WTC11 (cell line): Measurements from ENCODE around the gene ZEB1. TPM values are rescaled to one million over a fixed set of nuclear protein-coding genes. Genes with fewer than 3 reads are reported as not detected.

ENCODE experiments used
- ATAC-seq: fragments of 200-7000 bp; cut with Tn5 transposase; 2 replicates; pipeline ENCODE4 v1.10.0; 2021; ENCODE audit warnings: mild to moderate bottlenecking, moderate library complexity
- CTCF ChIA-PET: fragments of 300-600 bp; sonication (Branson Sonifier 250); formaldehyde crosslinking; loops from one replicate; lab custom pipeline; 2021; ENCODE audit warnings: antibody characterized with exemption; lab: Charles Lee
- POLR2A ChIA-PET: fragments of 350-600 bp; sonication (Branson Sonifier 250); formaldehyde crosslinking; loops from one replicate; lab custom pipeline; 2021; ENCODE audit warnings: antibody characterized with exemption; lab: Charles Lee
- DNase-seq: peaks from one replicate; pipeline ENCODE4 v3.0.0; 2021; ENCODE audit warnings: low spot score
- H3K27ac Mint-ChIP-seq: 2 replicates; pipeline ENCODE4 v1.8.0; 2021; ENCODE audit warnings: mixed read lengths
- H3K27me3 Mint-ChIP-seq: 2 replicates; pipeline ENCODE4 v1.8.0; 2021; ENCODE audit warnings: low read depth, mild to moderate bottlenecking, moderate library complexity, mixed read lengths
- H3K36me3 Mint-ChIP-seq: 2 replicates; pipeline ENCODE4 v1.8.0; 2021; ENCODE audit warnings: mixed read lengths
- H3K4me1 Mint-ChIP-seq: 2 replicates; pipeline ENCODE4 v1.8.0; 2022; ENCODE audit warnings: mixed read lengths
- H3K4me3 Mint-ChIP-seq: 2 replicates; pipeline ENCODE4 v1.8.0; 2021; ENCODE audit warnings: mild to moderate bottlenecking, moderate library complexity, mixed read lengths
- H3K9me3 Mint-ChIP-seq: 2 replicates; pipeline ENCODE4 v1.8.0; 2021; ENCODE audit warnings: mixed read lengths
- ATF1 ChIP-seq: sonication (generic); formaldehyde crosslinking; IDR thresholded peaks from 2 replicates; pipeline ENCODE4 v1.8.1; 2023; ENCODE audit warnings: mild to moderate bottlenecking, moderate library complexity, missing genetic modification reagents
- CREM ChIP-seq: sonication (generic); formaldehyde crosslinking; IDR thresholded peaks from 2 replicates; pipeline ENCODE4 v1.8.1; 2022; ENCODE audit warnings: mild to moderate bottlenecking, missing genetic modification reagents, moderate library complexity
- EMX1 ChIP-seq: fragments of 250-450 bp; sonication (Bioruptor Pico); IDR thresholded peaks from 2 replicates; pipeline ENCODE4 v1.8.0; 2021; ENCODE audit warnings: mild to moderate bottlenecking
- FOXK1 ChIP-seq: sonication (generic); formaldehyde crosslinking; IDR thresholded peaks from 2 replicates; pipeline ENCODE4 v1.8.0; 2022; ENCODE audit warnings: mild to moderate bottlenecking, moderate library complexity, missing genetic modification reagents
- FOXP1 ChIP-seq: sonication (generic); formaldehyde crosslinking; IDR thresholded peaks from 2 replicates; pipeline ENCODE4 v1.8.0; 2022; ENCODE audit warnings: missing genetic modification reagents, mild to moderate bottlenecking, moderate library complexity, borderline replicate concordance
- GRHL2 ChIP-seq: fragments of 250-450 bp; sonication (Bioruptor Pico); IDR thresholded peaks from 2 replicates; pipeline ENCODE4 v1.8.0; 2022; ENCODE audit warnings: mild to moderate bottlenecking, moderate library complexity; ENCODE audit not compliant: insufficient replicate concordance, severe bottlenecking
- GTF2I ChIP-seq: fragments of 250-450 bp; sonication (Bioruptor Pico); conservative IDR thresholded peaks from 2 replicates; pipeline ENCODE4 v1.4.0; 2021; ENCODE audit warnings: mild to moderate bottlenecking
- MXD4 ChIP-seq: fragments of 250-450 bp; sonication (Bioruptor Pico); IDR thresholded peaks from 2 replicates; pipeline ENCODE4 v1.8.0; 2021; ENCODE audit warnings: mild to moderate bottlenecking, moderate library complexity, borderline replicate concordance
- NFE2L1 ChIP-seq: sonication (generic); formaldehyde crosslinking; IDR thresholded peaks from 2 replicates; pipeline ENCODE4 v1.8.1; 2023; ENCODE audit warnings: missing genetic modification reagents
- NR1H2 ChIP-seq: sonication (generic); formaldehyde crosslinking; IDR thresholded peaks from 2 replicates; pipeline ENCODE4 v1.9.0; 2021; ENCODE audit warnings: mild to moderate bottlenecking, moderate library complexity, missing genetic modification reagents
- RELA ChIP-seq: sonication (generic); formaldehyde crosslinking; IDR thresholded peaks from 2 replicates; pipeline ENCODE4 v1.8.1; 2022; ENCODE audit warnings: missing genetic modification reagents, mild to moderate bottlenecking, borderline replicate concordance
- TEAD1 ChIP-seq: sonication (generic); formaldehyde crosslinking; IDR thresholded peaks from 2 replicates; pipeline ENCODE4 v1.8.0; 2022; ENCODE audit warnings: mild to moderate bottlenecking, missing genetic modification reagents
- ZNF219 ChIP-seq: sonication (generic); formaldehyde crosslinking; IDR thresholded peaks from 2 replicates; pipeline ENCODE4 v1.8.0; 2023; ENCODE audit warnings: missing genetic modification reagents, mild to moderate bottlenecking, borderline replicate concordance
- ZNF263 ChIP-seq: sonication (generic); formaldehyde crosslinking; IDR thresholded peaks from 2 replicates; pipeline ENCODE4 v1.8.1; 2022; ENCODE audit warnings: low read depth, mild to moderate bottlenecking, moderate library complexity, missing genetic modification reagents
- ZNF416 ChIP-seq: fragments of 250-450 bp; sonication (Bioruptor Pico); IDR thresholded peaks from 2 replicates; pipeline ENCODE4 v1.9.0; 2021; ENCODE audit warnings: mild to moderate bottlenecking, inconsistent platforms
- ZNF671 ChIP-seq: fragments of 250-450 bp; sonication (Bioruptor Pico); IDR thresholded peaks from 2 replicates; pipeline ENCODE4 v1.8.0; 2021; ENCODE audit warnings: mild to moderate bottlenecking
- total RNA-seq: library from RNA; stranded (reverse); gene quantifications from 3 replicates; pipeline ENCODE4 v1.2.3, GENCODE V29; 2021
- TF ChIP-seq, protein P1 (sequence below): sonication (generic); formaldehyde crosslinking; IDR thresholded peaks from 2 replicates; pipeline ENCODE4 v1.8.0; 2023; ENCODE audit warnings: mild to moderate bottlenecking, missing genetic modification reagents
- TF ChIP-seq, protein P2 (sequence below): sonication (generic); formaldehyde crosslinking; conservative IDR thresholded peaks from 2 replicates; pipeline ENCODE4 v1.8.1; 2023; ENCODE audit warnings: mild to moderate bottlenecking, low read depth, missing genetic modification reagents, moderate library complexity
- TF ChIP-seq, protein P3 (sequence below): sonication (generic); formaldehyde crosslinking; IDR thresholded peaks from 2 replicates; pipeline ENCODE4 v1.8.0; 2022; ENCODE audit warnings: mild to moderate bottlenecking, missing genetic modification reagents
- TF ChIP-seq, protein P4 (sequence below): fragments of 250-450 bp; sonication (Bioruptor Pico); IDR thresholded peaks from 2 replicates; pipeline ENCODE4 v1.9.0; 2021; ENCODE audit warnings: mild to moderate bottlenecking
- TF ChIP-seq, protein P5 (sequence below): sonication (generic); formaldehyde crosslinking; conservative IDR thresholded peaks from 2 replicates; pipeline ENCODE4 v1.8.1; 2022; ENCODE audit warnings: mild to moderate bottlenecking, missing genetic modification reagents
- TF ChIP-seq, protein P6 (sequence below): sonication (generic); formaldehyde crosslinking; IDR thresholded peaks from 2 replicates; pipeline ENCODE4 v1.8.1; 2022; ENCODE audit warnings: missing genetic modification reagents, borderline replicate concordance
- TF ChIP-seq, protein P7 (sequence below): sonication (generic); formaldehyde crosslinking; IDR thresholded peaks from 2 replicates; pipeline ENCODE4 v1.8.1; 2022; ENCODE audit warnings: low read depth, missing genetic modification reagents, borderline replicate concordance

The ZEB1 gene
- total RNA-seq, 1 experiment from 2014 or later = 0.39 TPM

DNA sequence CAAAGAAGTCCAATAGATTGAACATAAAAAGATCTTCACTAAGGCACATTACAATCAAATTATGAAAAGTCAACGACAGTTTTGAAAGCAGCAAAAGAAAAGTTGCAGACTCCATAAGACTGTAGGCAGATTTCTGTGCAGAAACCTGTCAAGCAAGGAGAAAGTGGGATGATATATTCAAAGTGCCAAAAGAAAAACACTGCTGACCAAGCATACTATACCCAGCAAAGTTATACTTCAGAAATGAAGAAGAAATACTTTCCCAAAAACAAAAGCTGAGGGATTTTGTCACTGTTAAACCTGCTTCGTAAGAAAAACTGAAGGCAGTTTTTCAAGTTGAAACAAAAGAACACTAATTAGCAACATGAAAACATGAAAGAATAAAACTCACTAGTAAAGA lies 145.5 kb downstream of the ZEB1 start:
- ChIA-PET CTCF (no interaction called here), POLR2A (no interaction called here)
- H3K36me3 Mint-ChIP-seq = peaks cover 9% of the 10 kb centered on the region
- H3K9me3 Mint-ChIP-seq = peaks cover 31% of the 10 kb centered on the region
- H3K4me3 Mint-ChIP-seq = no peak overlapping the region
- no peak for DNase-seq
- no peaks in the 10 kb centered on the region; the same call in 1 of the 2 replicates for H3K27me3 Mint-ChIP-seq
- no peak overlapping the region for H3K27ac Mint-ChIP-seq
- peaks cover 8% of the 10 kb centered on the region for H3K4me1 Mint-ChIP-seq
- ATAC-seq = no peak
- TF ChIP-seq TEAD1 = no peak
- TF ChIP-seq, protein P1, sequence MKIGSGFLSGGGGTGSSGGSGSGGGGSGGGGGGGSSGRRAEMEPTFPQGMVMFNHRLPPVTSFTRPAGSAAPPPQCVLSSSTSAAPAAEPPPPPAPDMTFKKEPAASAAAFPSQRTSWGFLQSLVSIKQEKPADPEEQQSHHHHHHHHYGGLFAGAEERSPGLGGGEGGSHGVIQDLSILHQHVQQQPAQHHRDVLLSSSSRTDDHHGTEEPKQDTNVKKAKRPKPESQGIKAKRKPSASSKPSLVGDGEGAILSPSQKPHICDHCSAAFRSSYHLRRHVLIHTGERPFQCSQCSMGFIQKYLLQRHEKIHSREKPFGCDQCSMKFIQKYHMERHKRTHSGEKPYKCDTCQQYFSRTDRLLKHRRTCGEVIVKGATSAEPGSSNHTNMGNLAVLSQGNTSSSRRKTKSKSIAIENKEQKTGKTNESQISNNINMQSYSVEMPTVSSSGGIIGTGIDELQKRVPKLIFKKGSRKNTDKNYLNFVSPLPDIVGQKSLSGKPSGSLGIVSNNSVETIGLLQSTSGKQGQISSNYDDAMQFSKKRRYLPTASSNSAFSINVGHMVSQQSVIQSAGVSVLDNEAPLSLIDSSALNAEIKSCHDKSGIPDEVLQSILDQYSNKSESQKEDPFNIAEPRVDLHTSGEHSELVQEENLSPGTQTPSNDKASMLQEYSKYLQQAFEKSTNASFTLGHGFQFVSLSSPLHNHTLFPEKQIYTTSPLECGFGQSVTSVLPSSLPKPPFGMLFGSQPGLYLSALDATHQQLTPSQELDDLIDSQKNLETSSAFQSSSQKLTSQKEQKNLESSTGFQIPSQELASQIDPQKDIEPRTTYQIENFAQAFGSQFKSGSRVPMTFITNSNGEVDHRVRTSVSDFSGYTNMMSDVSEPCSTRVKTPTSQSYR (CRISPR knock-in tag) = no peak
- TF ChIP-seq ATF1 (CRISPR knock-in tag) = no peak
- TF ChIP-seq, protein P2, sequence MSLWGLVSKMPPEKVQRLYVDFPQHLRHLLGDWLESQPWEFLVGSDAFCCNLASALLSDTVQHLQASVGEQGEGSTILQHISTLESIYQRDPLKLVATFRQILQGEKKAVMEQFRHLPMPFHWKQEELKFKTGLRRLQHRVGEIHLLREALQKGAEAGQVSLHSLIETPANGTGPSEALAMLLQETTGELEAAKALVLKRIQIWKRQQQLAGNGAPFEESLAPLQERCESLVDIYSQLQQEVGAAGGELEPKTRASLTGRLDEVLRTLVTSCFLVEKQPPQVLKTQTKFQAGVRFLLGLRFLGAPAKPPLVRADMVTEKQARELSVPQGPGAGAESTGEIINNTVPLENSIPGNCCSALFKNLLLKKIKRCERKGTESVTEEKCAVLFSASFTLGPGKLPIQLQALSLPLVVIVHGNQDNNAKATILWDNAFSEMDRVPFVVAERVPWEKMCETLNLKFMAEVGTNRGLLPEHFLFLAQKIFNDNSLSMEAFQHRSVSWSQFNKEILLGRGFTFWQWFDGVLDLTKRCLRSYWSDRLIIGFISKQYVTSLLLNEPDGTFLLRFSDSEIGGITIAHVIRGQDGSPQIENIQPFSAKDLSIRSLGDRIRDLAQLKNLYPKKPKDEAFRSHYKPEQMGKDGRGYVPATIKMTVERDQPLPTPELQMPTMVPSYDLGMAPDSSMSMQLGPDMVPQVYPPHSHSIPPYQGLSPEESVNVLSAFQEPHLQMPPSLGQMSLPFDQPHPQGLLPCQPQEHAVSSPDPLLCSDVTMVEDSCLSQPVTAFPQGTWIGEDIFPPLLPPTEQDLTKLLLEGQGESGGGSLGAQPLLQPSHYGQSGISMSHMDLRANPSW (CRISPR knock-in tag) = no peak

DNA sequence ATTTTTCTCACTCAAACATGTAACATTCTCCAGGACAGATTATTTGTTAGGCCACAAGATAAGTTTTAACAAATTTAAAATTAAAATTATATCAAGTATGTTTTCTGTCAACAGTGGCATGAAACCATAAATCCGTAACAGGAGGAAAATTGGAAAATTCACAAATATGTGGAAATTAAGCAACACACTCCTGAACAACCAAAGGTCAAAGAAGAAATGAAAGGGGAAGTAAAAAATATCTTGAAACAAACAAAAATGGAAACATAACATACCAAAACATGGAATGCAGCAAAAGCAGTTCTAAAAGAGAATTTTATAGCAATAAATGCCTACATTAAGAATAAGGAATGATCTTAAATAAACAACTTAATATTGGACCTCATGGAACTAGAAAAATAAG lies 147.3 kb downstream of the ZEB1 start:
- Mint-ChIP-seq H3K9me3 (peaks cover 31% of the 10 kb centered on the region), H3K4me3 (no peak overlapping the region), H3K27ac (no peak overlapping the region), H3K27me3 (no peaks in the 10 kb centered on the region; the same call in 1 of the 2 replicates), H3K36me3 (peaks cover 9% of the 10 kb centered on the region), H3K4me1 (peaks cover 8% of the 10 kb centered on the region)
- TF ChIP-seq GTF2I (no peak), ZNF671 (CRISPR knock-in tag) (no peak), FOXP1 (no peak), ZNF219 (CRISPR knock-in tag) (no peak), RELA (CRISPR knock-in tag) (no peak), MXD4 (no peak), ZNF416 (CRISPR knock-in tag) (no peak), CREM (CRISPR knock-in tag) (no peak), ZNF263 (no peak), FOXK1 (CRISPR knock-in tag) (no peak), GRHL2 (CRISPR knock-in tag) (no peak), EMX1 (no peak), NR1H2 (CRISPR knock-in tag) (no peak), NFE2L1 (CRISPR knock-in tag) (no peak)
- TF ChIP-seq, protein P3, sequence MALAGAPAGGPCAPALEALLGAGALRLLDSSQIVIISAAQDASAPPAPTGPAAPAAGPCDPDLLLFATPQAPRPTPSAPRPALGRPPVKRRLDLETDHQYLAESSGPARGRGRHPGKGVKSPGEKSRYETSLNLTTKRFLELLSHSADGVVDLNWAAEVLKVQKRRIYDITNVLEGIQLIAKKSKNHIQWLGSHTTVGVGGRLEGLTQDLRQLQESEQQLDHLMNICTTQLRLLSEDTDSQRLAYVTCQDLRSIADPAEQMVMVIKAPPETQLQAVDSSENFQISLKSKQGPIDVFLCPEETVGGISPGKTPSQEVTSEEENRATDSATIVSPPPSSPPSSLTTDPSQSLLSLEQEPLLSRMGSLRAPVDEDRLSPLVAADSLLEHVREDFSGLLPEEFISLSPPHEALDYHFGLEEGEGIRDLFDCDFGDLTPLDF (CRISPR knock-in tag) = no peak
- TF ChIP-seq, protein P4, sequence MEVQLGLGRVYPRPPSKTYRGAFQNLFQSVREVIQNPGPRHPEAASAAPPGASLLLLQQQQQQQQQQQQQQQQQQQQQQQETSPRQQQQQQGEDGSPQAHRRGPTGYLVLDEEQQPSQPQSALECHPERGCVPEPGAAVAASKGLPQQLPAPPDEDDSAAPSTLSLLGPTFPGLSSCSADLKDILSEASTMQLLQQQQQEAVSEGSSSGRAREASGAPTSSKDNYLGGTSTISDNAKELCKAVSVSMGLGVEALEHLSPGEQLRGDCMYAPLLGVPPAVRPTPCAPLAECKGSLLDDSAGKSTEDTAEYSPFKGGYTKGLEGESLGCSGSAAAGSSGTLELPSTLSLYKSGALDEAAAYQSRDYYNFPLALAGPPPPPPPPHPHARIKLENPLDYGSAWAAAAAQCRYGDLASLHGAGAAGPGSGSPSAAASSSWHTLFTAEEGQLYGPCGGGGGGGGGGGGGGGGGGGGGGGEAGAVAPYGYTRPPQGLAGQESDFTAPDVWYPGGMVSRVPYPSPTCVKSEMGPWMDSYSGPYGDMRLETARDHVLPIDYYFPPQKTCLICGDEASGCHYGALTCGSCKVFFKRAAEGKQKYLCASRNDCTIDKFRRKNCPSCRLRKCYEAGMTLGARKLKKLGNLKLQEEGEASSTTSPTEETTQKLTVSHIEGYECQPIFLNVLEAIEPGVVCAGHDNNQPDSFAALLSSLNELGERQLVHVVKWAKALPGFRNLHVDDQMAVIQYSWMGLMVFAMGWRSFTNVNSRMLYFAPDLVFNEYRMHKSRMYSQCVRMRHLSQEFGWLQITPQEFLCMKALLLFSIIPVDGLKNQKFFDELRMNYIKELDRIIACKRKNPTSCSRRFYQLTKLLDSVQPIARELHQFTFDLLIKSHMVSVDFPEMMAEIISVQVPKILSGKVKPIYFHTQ = no peak
- TF ChIP-seq, protein P5, sequence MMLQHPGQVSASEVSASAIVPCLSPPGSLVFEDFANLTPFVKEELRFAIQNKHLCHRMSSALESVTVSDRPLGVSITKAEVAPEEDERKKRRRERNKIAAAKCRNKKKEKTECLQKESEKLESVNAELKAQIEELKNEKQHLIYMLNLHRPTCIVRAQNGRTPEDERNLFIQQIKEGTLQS (CRISPR knock-in tag) = no peak
- TF ChIP-seq, protein P6, sequence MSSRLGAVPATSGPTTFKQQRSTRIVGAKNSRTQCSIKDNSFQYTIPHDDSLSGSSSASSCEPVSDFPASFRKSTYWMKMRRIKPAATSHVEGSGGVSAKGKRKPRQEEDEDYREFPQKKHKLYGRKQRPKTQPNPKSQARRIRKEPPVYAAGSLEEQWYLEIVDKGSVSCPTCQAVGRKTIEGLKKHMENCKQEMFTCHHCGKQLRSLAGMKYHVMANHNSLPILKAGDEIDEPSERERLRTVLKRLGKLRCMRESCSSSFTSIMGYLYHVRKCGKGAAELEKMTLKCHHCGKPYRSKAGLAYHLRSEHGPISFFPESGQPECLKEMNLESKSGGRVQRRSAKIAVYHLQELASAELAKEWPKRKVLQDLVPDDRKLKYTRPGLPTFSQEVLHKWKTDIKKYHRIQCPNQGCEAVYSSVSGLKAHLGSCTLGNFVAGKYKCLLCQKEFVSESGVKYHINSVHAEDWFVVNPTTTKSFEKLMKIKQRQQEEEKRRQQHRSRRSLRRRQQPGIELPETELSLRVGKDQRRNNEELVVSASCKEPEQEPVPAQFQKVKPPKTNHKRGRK (CRISPR knock-in tag) = no peak
- TF ChIP-seq, protein P7, sequence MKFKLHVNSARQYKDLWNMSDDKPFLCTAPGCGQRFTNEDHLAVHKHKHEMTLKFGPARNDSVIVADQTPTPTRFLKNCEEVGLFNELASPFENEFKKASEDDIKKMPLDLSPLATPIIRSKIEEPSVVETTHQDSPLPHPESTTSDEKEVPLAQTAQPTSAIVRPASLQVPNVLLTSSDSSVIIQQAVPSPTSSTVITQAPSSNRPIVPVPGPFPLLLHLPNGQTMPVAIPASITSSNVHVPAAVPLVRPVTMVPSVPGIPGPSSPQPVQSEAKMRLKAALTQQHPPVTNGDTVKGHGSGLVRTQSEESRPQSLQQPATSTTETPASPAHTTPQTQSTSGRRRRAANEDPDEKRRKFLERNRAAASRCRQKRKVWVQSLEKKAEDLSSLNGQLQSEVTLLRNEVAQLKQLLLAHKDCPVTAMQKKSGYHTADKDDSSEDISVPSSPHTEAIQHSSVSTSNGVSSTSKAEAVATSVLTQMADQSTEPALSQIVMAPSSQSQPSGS (CRISPR knock-in tag) = no peak
- POLR2A ChIA-PET = no interaction called here
- CTCF ChIA-PET = no interaction called here
- ATAC-seq (no peak), DNase-seq (no peak)
